22Rv1 (cell line): ENCODE data around the gene UNC50.

ENCODE experiments used
- ZFX ChIP-seq: fragments of 450-650 bp; IDR thresholded peaks from 2 replicates; pipeline ENCODE4 v1.6.1; 2017; ENCODE audit warnings: antibody characterized with exemption, borderline replicate concordance
- TF ChIP-seq, protein P1 (sequence below): fragments of 450-650 bp; IDR thresholded peaks from 2 replicates; pipeline ENCODE4 v1.5.1; 2017; ENCODE audit warnings: mild to moderate bottlenecking

DNA sequence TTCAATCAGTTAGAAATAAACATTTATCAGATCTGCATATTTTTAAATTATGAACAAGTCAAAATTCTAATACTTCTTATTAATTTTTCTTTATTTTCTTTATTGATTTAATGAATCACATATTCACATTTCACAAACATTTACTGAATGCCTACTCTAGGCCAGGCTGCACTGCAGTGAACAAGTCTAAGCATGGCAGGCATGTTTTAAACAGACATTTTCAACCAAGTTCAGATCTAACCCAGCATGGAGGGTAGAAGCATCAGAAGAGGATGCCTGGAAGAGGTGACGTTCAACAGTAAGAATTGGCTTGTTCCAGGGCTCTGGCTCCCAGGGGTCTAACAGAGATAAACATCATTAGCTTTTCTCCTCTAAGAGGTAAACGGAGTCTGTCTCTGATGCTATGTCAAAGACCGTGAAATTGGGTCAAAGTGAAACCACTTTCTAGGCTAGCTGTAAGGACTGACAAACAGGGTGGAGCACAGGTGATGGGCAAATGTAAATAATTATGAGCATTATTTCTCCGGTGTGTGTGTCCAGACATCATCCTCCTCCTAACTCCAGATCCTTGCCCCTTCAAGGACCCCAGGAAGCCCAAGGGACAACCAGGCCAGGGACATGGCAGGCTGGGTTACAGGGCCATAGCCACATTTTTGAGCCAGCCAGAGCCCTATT is 50.6 kb downstream of the UNC50 start:
- TF ChIP-seq, protein P1, sequence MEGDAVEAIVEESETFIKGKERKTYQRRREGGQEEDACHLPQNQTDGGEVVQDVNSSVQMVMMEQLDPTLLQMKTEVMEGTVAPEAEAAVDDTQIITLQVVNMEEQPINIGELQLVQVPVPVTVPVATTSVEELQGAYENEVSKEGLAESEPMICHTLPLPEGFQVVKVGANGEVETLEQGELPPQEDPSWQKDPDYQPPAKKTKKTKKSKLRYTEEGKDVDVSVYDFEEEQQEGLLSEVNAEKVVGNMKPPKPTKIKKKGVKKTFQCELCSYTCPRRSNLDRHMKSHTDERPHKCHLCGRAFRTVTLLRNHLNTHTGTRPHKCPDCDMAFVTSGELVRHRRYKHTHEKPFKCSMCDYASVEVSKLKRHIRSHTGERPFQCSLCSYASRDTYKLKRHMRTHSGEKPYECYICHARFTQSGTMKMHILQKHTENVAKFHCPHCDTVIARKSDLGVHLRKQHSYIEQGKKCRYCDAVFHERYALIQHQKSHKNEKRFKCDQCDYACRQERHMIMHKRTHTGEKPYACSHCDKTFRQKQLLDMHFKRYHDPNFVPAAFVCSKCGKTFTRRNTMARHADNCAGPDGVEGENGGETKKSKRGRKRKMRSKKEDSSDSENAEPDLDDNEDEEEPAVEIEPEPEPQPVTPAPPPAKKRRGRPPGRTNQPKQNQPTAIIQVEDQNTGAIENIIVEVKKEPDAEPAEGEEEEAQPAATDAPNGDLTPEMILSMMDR: no peak
- TF ChIP-seq ZFX: no peak
